SK-N-SH treated with all-trans-retinoic acid at 6 μM for 48 hours (cell line): Measurements from ENCODE around the gene NHP2.

Experiments
- ARNTL ChIP-seq: fragments of 450-650 bp; formaldehyde crosslinking; IDR thresholded peaks from 2 replicates; pipeline ENCODE4 v1.5.0; 2020; ENCODE audit warnings: low read depth, mild to moderate bottlenecking, moderate library complexity, borderline replicate concordance
- CSRNP3 ChIP-seq: fragments of 250-450 bp; sonication (Bioruptor Pico); IDR thresholded peaks from 2 replicates; pipeline ENCODE4 v1.5.1; 2021; ENCODE audit warnings: mild to moderate bottlenecking, moderate library complexity
- GLIS3 ChIP-seq: fragments of 250-450 bp; sonication (Bioruptor Pico); IDR thresholded peaks from 2 replicates; pipeline ENCODE4 v1.5.0; 2020; ENCODE audit warnings: mild to moderate bottlenecking, moderate library complexity
- PATZ1 ChIP-seq: fragments of 250-450 bp; sonication (Bioruptor Pico); IDR thresholded peaks from 2 replicates; pipeline ENCODE4 v1.8.0; 2020; ENCODE audit warnings: mild to moderate bottlenecking, moderate library complexity, borderline replicate concordance
- PPARA ChIP-seq: fragments of 250-450 bp; sonication (Bioruptor Pico); IDR thresholded peaks from 2 replicates; pipeline ENCODE4 v1.5.0; 2020; ENCODE audit warnings: mild to moderate bottlenecking, borderline replicate concordance
- RARB ChIP-seq: fragments of 250-450 bp; sonication (Bioruptor Pico); IDR thresholded peaks from 2 replicates; pipeline ENCODE4 v1.8.0; 2021; ENCODE audit warnings: mild to moderate bottlenecking, moderate library complexity

GRCh38 chr5:178130576-178131445, 22.9 kb downstream of the NHP2 start, which contains the start of gene RMND5B:
- TF ChIP-seq ARNTL (CRISPR knock-in tag) (no peak), GLIS3 (no peak; the same call in 1 of the 2 replicates), RARB (CRISPR knock-in tag) (no peak), CSRNP3 (CRISPR knock-in tag) (no peak), PPARA (CRISPR knock-in tag) (no peak), PATZ1 (no peak)
